ENCODE data around the gene GLTPD2. TPM values are rescaled to one million over a fixed set of nuclear protein-coding genes. Genes with fewer than 3 reads are reported as not detected.
"Not testable (repeated sequence)": the region's sequence is repeated elsewhere in the genome, so short reads cannot be mapped to it uniquely, and the experiment has no call there.

GLTPD2 gene
- polyA plus RNA-seq, 2 donors: 0.38 TPM; not detected in 1

- Histone ChIP-seq H3K4me3 (ENCODE audit: low read depth in 1 of 2, low read length in 2 of 2) (no peak overlapping the region), H3K9me3 (ENCODE audit: control insufficient read depth in 2 of 2, insufficient read depth in 1 of 2, low read depth in 1 of 2, low read length in 1 of 2) (no peaks in the 10 kb centered on the region), H3K27ac (ENCODE audit: low read depth in 2 of 2, low read length in 1 of 2) (no peak overlapping the region), H3K4me1 (ENCODE audit: control insufficient read depth in 2 of 2, insufficient read depth in 2 of 2, low read length in 1 of 2) (no peaks in the 10 kb centered on the region), H3K27me3 (ENCODE audit: control insufficient read depth in 1 of 2, insufficient read depth in 2 of 2, low read length in 2 of 2) (no peaks in the 10 kb centered on the region), H3K36me3 (ENCODE audit: control insufficient read depth in 2 of 2, insufficient read depth in 2 of 2, low read length in 1 of 2) (peaks cover 6 to 42% of the 10 kb centered on the region in 2 donors)
- 93 to 96% methylated on average over 12 to 13 of the region's 13 CpGs for WGBS, 2 donors
These were observed 28.1 kb downstream of the GLTPD2 start for GRCh38 chr17:4816826-4817225.

- Histone ChIP-seq H3K36me3 (ENCODE audit: control insufficient read depth in 2 of 2, insufficient read depth in 2 of 2, low read length in 1 of 2) (peaks cover 12 to 52% of the 10 kb centered on the region in 2 donors), H3K9me3 (ENCODE audit: control insufficient read depth in 2 of 2, insufficient read depth in 1 of 2, low read depth in 1 of 2, low read length in 1 of 2) (no peaks in the 10 kb centered on the region), H3K4me1 (ENCODE audit: control insufficient read depth in 2 of 2, insufficient read depth in 2 of 2, low read length in 1 of 2) (no peaks in the 10 kb centered on the region), H3K27ac (ENCODE audit: low read depth in 2 of 2, low read length in 1 of 2) (no peak overlapping the region), H3K27me3 (ENCODE audit: control insufficient read depth in 1 of 2, insufficient read depth in 2 of 2, low read length in 2 of 2) (no peaks in the 10 kb centered on the region), H3K4me3 (ENCODE audit: low read depth in 1 of 2, low read length in 2 of 2) (no peak overlapping the region)
- WGBS, 2 donors: 78 to 82% methylated on average over 12 of the region's 12 CpGs
These were observed 29.5 kb downstream of the GLTPD2 start for GRCh38 chr17:4818276-4818675.

- H3K9me3 ChIP-seq (ENCODE audit: control insufficient read depth in 2 of 2, insufficient read depth in 1 of 2, low read depth in 1 of 2, low read length in 1 of 2): no peaks in the 10 kb centered on the region
These were observed 34.1 kb downstream of the GLTPD2 start for GRCh38 chr17:4822835-4823234.

DNA sequence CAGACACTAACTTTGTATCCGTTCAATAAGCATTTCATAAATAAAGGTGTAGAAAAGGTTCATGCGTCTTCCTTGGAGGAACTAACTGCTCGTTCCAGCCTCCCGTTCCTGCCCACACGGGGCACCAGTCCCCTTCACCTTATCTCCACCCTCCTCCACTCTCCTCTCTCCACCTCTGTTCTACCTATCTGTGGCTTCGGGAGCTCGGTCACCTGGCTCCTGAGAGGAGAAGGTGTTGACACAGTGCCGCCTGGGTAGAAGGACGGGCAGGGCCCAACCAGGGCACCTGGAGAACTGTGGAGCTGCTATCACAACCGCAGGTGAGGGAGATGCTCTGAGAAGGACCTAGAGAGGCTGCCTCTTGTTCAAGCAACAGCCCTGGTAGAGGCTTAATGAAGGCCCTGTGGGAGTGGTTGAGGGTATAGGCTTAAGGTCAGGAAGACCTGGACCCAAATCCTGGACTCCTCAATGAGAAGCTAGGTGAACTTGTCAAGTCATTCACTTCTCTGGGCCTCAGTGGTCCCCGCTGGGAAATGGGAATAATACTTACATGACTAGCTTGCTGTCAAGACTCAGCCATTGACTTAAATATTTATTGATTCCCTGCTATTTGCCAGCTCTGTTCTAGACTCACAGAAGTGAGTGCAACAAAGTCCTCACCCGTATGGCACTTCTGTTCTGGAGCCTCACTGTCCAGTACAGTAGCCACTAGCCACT is 34.8 kb downstream of the GLTPD2 start:
- no peak overlapping the region for H3K4me3 ChIP-seq (ENCODE audit: low read depth in 1 of 2, low read length in 2 of 2)
- no peak overlapping the region for H3K27ac ChIP-seq (ENCODE audit: low read depth in 2 of 2, low read length in 1 of 2)
- 64 to 72% methylated on average over 12 of the region's 12 CpGs for WGBS, 2 donors
- peaks cover 9 to 24% of the 10 kb centered on the region in 2 donors for H3K36me3 ChIP-seq (ENCODE audit: control insufficient read depth in 2 of 2, insufficient read depth in 2 of 2, low read length in 1 of 2)
- no peaks in the 10 kb centered on the region for H3K9me3 ChIP-seq (ENCODE audit: control insufficient read depth in 2 of 2, insufficient read depth in 1 of 2, low read depth in 1 of 2, low read length in 1 of 2)
- no peaks in the 10 kb centered on the region for H3K4me1 ChIP-seq (ENCODE audit: control insufficient read depth in 2 of 2, insufficient read depth in 2 of 2, low read length in 1 of 2)
- H3K27me3 ChIP-seq (ENCODE audit: control insufficient read depth in 1 of 2, insufficient read depth in 2 of 2, low read length in 2 of 2): no peaks in the 10 kb centered on the region

More at GRCh38 chr17:4822835-4823234, 34.1 kb downstream of the GLTPD2 start:
- Histone ChIP-seq H3K27ac (ENCODE audit: low read depth in 2 of 2, low read length in 1 of 2) (no peak overlapping the region), H3K27me3 (ENCODE audit: control insufficient read depth in 1 of 2, insufficient read depth in 2 of 2, low read length in 2 of 2) (no peaks in the 10 kb centered on the region), H3K36me3 (ENCODE audit: control insufficient read depth in 2 of 2, insufficient read depth in 2 of 2, low read length in 1 of 2) (peaks cover 9 to 31% of the 10 kb centered on the region in 2 donors), H3K4me1 (ENCODE audit: control insufficient read depth in 2 of 2, insufficient read depth in 2 of 2, low read length in 1 of 2) (no peaks in the 10 kb centered on the region), H3K4me3 (ENCODE audit: low read depth in 1 of 2, low read length in 2 of 2) (no peak overlapping the region)
- 79 to 81% methylated on average over 3 of the region's 3 CpGs for WGBS, 2 donors

DNA sequence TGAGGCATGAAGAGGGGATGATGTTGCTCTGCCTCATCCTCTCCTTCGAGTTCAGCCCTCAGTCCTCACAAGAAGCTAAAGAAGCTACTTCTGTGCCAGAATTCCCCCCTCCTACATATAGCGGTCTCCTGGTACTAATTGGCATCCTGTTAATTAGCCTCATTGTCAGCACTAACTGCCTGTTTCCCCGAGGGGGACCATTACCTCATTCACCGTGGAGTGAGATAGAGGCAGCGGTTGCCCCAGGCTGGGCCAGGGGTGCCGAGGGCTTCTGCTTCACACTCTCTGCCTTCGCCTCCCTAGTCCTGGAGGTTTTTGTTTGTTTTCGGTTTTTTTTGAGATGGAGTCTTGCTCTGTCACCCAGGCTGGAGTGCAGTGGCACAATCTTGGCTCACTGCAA is 38.6 kb downstream of the GLTPD2 start:
- Histone ChIP-seq H3K9me3 (ENCODE audit: control insufficient read depth in 2 of 2, insufficient read depth in 1 of 2, low read depth in 1 of 2, low read length in 1 of 2) (no peaks in the 10 kb centered on the region), H3K4me1 (ENCODE audit: control insufficient read depth in 2 of 2, insufficient read depth in 2 of 2, low read length in 1 of 2) (no peaks in the 10 kb centered on the region), H3K36me3 (ENCODE audit: control insufficient read depth in 2 of 2, insufficient read depth in 2 of 2, low read length in 1 of 2) (peaks cover 9 to 12% of the 10 kb centered on the region in 2 donors), H3K4me3 (ENCODE audit: low read depth in 1 of 2, low read length in 2 of 2) (no peak overlapping the region), H3K27ac (ENCODE audit: low read depth in 2 of 2, low read length in 1 of 2) (no peak overlapping the region), H3K27me3 (ENCODE audit: control insufficient read depth in 1 of 2, insufficient read depth in 2 of 2, low read length in 2 of 2) (no peaks in the 10 kb centered on the region)
- WGBS, 2 donors: 68 to 71% methylated on average over 8 of the region's 8 CpGs

- H3K27me3 ChIP-seq (ENCODE audit: control insufficient read depth in 1 of 2, insufficient read depth in 2 of 2, low read length in 2 of 2); H3K36me3 ChIP-seq (ENCODE audit: control insufficient read depth in 2 of 2, insufficient read depth in 2 of 2, low read length in 1 of 2); H3K9me3 ChIP-seq (ENCODE audit: control insufficient read depth in 2 of 2, insufficient read depth in 1 of 2, low read depth in 1 of 2, low read length in 1 of 2); H3K4me1 ChIP-seq (ENCODE audit: control insufficient read depth in 2 of 2, insufficient read depth in 2 of 2, low read length in 1 of 2): not testable (repeated sequence)
- peak overlapping the region; percentile 87 to 93 for H3K27ac ChIP-seq (ENCODE audit: low read depth in 2 of 2, low read length in 1 of 2)
- peak overlapping the region; percentile 86 to 93 for H3K4me3 ChIP-seq (ENCODE audit: low read depth in 1 of 2, low read length in 2 of 2)
- 0% methylated on average over 9 to 10 of the region's 17 CpGs for WGBS, 2 donors
These were observed 44.0 kb downstream of the GLTPD2 start for GRCh38 chr17:4832829-4833177.

DNA sequence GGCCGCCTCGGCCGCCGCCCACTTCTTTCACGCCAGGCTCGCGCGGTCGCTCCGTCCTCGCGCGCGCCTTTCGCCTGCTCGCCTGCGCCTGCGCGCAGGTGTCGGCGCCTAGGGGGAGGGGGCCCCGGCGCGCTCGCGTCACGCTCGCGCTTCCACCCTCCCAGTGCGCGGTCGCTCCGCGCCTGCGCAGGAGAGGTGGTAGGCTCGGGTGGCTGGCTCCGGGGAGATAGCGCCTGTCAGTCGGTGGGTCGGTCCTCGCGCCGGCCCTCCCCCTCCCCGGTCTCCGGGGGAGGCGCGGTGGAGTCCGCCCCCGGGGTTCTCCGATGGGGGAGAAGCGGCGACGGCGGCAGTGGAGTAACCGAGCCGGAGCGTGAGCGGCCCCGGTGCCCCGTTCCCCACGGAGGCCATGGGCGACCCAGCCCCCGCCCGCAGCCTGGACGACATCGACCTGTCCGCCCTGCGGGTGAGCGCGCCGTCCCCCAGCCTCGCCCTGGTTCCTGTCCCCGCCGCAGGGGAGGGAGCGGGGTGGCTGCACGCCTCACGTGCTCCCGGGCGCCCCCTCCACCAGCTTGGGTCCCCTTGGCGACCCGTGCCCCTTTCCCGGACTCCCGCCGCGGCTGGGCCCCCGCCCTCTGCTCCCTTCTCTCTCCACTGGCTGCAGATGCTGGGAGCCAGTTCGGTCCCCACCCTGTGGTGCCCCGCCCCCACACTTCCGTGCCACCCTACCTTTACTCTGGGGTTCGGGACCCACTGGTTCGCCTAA is 44.6 kb downstream of the GLTPD2 start, which contains the start of gene MINK1:
TSS of gene MINK1 (plus strand) at position 163 of the 763 bp plus-strand sequence. CDS start at position 407, 244 bp downstream.
- Histone ChIP-seq H3K36me3 (ENCODE audit: control insufficient read depth in 2 of 2, insufficient read depth in 2 of 2, low read length in 1 of 2) (peaks cover 0 to 3% of the 10 kb centered on the region in 2 donors), H3K4me1 (ENCODE audit: control insufficient read depth in 2 of 2, insufficient read depth in 2 of 2, low read length in 1 of 2) (peaks cover 0 to 9% of the 10 kb centered on the region in 2 donors), H3K27ac (ENCODE audit: low read depth in 2 of 2, low read length in 1 of 2) (peak within 1 kb of the TSS; percentile 87 to 93), H3K4me3 (ENCODE audit: low read depth in 1 of 2, low read length in 2 of 2) (peak within 1 kb of the TSS; percentile 86 to 93), H3K9me3 (ENCODE audit: control insufficient read depth in 2 of 2, insufficient read depth in 1 of 2, low read depth in 1 of 2, low read length in 1 of 2) (no peaks in the 10 kb centered on the region), H3K27me3 (ENCODE audit: control insufficient read depth in 1 of 2, insufficient read depth in 2 of 2, low read length in 2 of 2) (no peaks in the 10 kb centered on the region)
- 0% methylated on average over 52 to 91 of the region's 91 CpGs for WGBS, 2 donors

DNA sequence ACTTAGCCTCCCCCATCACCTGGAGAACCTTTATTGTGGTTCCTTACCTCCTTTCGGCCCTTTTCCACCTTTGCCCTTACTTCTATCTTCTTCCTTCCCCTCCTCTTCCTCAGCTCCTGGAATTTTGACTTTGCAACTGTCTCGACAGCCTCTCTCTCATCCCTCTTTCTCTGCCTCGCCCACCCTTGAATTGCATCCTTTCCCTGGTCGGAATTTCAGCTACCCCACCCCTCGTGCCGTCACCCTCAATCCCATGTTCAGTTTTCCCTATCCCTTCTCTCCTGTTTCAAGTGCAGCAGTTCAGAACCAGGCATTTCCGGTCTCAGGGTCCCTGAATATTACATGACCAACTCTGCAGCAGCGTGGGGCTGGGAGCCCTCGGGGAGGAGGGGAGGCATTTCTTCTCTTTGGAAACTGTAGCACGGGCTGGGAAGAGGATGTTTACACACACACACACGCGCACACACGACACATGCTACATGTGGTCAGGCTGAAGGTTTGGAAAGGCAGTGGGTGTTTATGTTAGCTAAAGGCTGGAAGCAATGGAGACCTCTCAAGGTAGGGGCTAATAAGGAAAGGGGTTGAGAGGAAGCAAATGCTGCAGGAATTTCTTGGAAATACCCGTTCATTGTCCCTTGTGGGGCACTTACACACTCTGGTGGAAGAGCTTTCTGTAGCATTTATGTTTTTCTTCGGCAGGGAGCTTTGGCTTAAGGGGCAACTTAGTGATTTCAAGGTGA is 45.3 kb downstream of the GLTPD2 start:
- 3 to 4% methylated on average over 15 of the region's 15 CpGs for WGBS, 2 donors
- Histone ChIP-seq H3K4me1 (ENCODE audit: control insufficient read depth in 2 of 2, insufficient read depth in 2 of 2, low read length in 1 of 2) (peaks cover 0 to 10% of the 10 kb centered on the region in 2 donors), H3K27me3 (ENCODE audit: control insufficient read depth in 1 of 2, insufficient read depth in 2 of 2, low read length in 2 of 2) (no peaks in the 10 kb centered on the region), H3K36me3 (ENCODE audit: control insufficient read depth in 2 of 2, insufficient read depth in 2 of 2, low read length in 1 of 2) (peaks cover 0 to 4% of the 10 kb centered on the region in 2 donors), H3K27ac (ENCODE audit: low read depth in 2 of 2, low read length in 1 of 2) (peak overlapping the region; percentile 87 to 93), H3K4me3 (ENCODE audit: low read depth in 1 of 2, low read length in 2 of 2) (peak overlapping the region; percentile 86 to 93), H3K9me3 (ENCODE audit: control insufficient read depth in 2 of 2, insufficient read depth in 1 of 2, low read depth in 1 of 2, low read length in 1 of 2) (no peaks in the 10 kb centered on the region)

DNA sequence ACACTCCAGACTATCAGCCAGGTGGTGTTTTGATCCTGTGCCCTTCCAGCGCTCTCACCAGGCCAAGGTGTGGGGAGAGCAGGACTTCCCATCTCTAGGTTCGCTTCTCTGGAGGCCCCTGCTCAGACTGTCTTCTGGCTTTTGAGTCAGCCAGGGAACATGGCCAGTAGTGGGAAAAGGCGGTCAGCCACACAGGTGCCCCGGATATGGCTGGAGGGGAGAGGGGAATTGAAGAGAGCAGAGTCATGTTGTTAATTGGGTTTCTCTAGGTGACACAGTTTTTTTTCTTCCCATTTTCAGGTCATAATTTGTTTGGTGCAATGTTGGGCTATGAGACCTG is 45.9 kb downstream of the GLTPD2 start:
- Histone ChIP-seq H3K4me3 (ENCODE audit: low read depth in 1 of 2, low read length in 2 of 2) (peak overlapping the region; percentile 86 to 93), H3K9me3 (ENCODE audit: control insufficient read depth in 2 of 2, insufficient read depth in 1 of 2, low read depth in 1 of 2, low read length in 1 of 2) (no peaks in the 10 kb centered on the region), H3K36me3 (ENCODE audit: control insufficient read depth in 2 of 2, insufficient read depth in 2 of 2, low read length in 1 of 2) (peaks cover 0 to 4% of the 10 kb centered on the region in 2 donors), H3K27me3 (ENCODE audit: control insufficient read depth in 1 of 2, insufficient read depth in 2 of 2, low read length in 2 of 2) (no peaks in the 10 kb centered on the region), H3K27ac (ENCODE audit: low read depth in 2 of 2, low read length in 1 of 2) (peak overlapping the region; percentile 87 to 93), H3K4me1 (ENCODE audit: control insufficient read depth in 2 of 2, insufficient read depth in 2 of 2, low read length in 1 of 2) (peaks cover 0 to 10% of the 10 kb centered on the region in 2 donors)
- WGBS, 2 donors: 41 to 56% methylated on average over 4 of the region's 4 CpGs
